ENCODE results near the gene CCN5.

Gene CCN5

DNA sequence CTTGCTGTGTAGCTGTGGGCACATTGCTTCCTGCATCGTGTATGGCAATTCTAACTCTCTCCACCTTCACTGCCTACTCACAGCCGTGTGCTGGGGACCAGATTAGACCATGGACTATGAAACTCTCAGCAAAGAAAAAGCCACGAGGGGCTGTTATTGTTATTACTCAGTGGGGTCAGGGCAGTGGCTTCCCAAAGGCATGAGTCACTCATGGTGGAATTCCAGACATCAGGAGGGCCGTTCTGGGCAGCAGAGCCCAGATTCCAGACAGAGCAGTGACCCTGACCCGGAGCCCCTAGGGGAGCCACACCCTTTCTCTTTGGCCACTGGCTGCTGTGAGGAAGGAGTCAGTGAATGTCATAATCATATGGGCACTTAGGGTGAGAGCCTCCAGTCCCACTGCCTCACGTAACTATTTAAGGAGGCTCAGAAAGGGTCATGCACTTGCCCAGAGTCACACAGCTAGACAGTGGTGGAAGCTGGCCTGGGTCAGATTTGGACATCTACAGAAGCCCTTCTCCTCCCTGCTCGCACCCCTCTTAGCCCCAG is 22.2 kb upstream of the CCN5 start:
- peak; percentile 79 for TF ChIP-seq NFIC (IDR thresholded peaks at IDR 0.05)
- peak; percentile 90 for TF ChIP-seq TCF12 (IDR thresholded peaks at IDR 0.05; ENCODE audit: low read depth)
- TF ChIP-seq, protein P1, sequence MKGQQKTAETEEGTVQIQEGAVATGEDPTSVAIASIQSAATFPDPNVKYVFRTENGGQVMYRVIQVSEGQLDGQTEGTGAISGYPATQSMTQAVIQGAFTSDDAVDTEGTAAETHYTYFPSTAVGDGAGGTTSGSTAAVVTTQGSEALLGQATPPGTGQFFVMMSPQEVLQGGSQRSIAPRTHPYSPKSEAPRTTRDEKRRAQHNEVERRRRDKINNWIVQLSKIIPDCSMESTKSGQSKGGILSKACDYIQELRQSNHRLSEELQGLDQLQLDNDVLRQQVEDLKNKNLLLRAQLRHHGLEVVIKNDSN (IDR thresholded peaks at IDR 0.05), result no peak
- TF ChIP-seq, protein P2, sequence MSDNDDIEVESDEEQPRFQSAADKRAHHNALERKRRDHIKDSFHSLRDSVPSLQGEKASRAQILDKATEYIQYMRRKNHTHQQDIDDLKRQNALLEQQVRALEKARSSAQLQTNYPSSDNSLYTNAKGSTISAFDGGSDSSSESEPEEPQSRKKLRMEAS (IDR thresholded peaks at IDR 0.05), result peak; percentile 80
- TF ChIP-seq EP300 (IDR thresholded peaks at IDR 0.05; ENCODE audit: borderline replicate concordance), result peak; percentile 90
- peak; percentile 20; the same call in 1 of the 2 replicates for TF ChIP-seq CEBPB (IDR thresholded peaks at IDR 0.05)
- no peak for TF ChIP-seq YY1 (IDR thresholded peaks at IDR 0.05; ENCODE audit: low read depth)
- TF ChIP-seq, protein P3, sequence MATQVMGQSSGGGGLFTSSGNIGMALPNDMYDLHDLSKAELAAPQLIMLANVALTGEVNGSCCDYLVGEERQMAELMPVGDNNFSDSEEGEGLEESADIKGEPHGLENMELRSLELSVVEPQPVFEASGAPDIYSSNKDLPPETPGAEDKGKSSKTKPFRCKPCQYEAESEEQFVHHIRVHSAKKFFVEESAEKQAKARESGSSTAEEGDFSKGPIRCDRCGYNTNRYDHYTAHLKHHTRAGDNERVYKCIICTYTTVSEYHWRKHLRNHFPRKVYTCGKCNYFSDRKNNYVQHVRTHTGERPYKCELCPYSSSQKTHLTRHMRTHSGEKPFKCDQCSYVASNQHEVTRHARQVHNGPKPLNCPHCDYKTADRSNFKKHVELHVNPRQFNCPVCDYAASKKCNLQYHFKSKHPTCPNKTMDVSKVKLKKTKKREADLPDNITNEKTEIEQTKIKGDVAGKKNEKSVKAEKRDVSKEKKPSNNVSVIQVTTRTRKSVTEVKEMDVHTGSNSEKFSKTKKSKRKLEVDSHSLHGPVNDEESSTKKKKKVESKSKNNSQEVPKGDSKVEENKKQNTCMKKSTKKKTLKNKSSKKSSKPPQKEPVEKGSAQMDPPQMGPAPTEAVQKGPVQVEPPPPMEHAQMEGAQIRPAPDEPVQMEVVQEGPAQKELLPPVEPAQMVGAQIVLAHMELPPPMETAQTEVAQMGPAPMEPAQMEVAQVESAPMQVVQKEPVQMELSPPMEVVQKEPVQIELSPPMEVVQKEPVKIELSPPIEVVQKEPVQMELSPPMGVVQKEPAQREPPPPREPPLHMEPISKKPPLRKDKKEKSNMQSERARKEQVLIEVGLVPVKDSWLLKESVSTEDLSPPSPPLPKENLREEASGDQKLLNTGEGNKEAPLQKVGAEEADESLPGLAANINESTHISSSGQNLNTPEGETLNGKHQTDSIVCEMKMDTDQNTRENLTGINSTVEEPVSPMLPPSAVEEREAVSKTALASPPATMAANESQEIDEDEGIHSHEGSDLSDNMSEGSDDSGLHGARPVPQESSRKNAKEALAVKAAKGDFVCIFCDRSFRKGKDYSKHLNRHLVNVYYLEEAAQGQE (IDR thresholded peaks at IDR 0.05; ENCODE audit: low read depth), result no peak
- peak; percentile 97 for TF ChIP-seq TEAD4 (IDR thresholded peaks at IDR 0.05)
- no peak for TF ChIP-seq CREB1 (IDR thresholded peaks at IDR 0.05; ENCODE audit: low read depth)
- no peak for TF ChIP-seq TAF1 (IDR thresholded peaks at IDR 0.05; ENCODE audit: low read depth)
- TF ChIP-seq EGR1 (IDR thresholded peaks at IDR 0.05), result no peak
- TF ChIP-seq RAD21 (IDR thresholded peaks at IDR 0.05; ENCODE audit: low read depth), result peak; percentile 12; the same call in 1 of the 2 replicates
- peak; percentile 59; the same call in 1 of the 2 replicates for TF ChIP-seq ZBTB7A (IDR thresholded peaks at IDR 0.05; ENCODE audit: low read depth)
- peak; percentile 72; the same call in 1 of the 2 replicates for TF ChIP-seq FOXM1 (IDR thresholded peaks at IDR 0.05; ENCODE audit: borderline replicate concordance, low read depth)

DNA sequence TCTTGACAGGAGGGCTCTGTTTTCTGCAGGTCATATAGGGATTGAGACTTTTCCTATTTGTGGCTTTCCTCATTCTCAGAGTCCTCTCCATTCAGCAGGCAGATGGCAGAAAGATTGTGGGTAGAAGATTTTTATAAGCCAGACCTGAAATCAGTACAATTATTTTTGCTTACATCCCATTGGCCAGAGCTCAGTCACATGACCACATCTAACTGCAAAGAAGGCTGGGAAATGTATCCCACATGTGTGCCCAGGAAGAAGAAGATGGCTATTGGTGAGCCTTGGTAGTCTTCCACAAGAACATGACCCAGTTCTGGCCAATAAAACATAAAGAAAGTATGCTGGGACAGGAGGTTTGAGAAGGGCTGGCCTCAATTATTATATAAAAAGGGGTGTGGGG is 21.5 kb upstream of the CCN5 start:
- TF ChIP-seq ZBTB7A (IDR thresholded peaks at IDR 0.05; ENCODE audit: low read depth) (no peak), NFIC (IDR thresholded peaks at IDR 0.05) (no peak), CEBPB (IDR thresholded peaks at IDR 0.05) (no peak), CREB1 (IDR thresholded peaks at IDR 0.05; ENCODE audit: low read depth) (no peak)
- TF ChIP-seq, protein P1 (IDR thresholded peaks at IDR 0.05), result peak; percentile 84

DNA sequence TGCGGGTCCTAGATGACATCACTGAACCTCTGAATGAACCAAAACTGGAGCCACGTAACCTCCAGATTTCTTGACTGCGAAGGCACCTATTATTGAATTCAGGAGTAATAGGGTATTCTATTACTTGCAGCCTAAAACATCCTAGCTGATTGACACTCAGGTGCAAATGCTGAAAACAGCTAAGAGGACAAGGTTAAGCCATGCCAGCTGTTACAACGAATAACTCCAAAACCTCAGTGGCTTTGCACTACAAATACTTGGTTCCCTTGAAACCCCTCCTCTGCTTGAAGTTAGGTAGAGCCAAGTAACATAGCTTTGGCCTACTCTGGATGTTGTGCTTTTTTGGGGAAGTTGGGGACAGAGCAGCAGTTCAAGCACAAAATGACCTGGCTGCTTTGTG is 21.0 kb upstream of the CCN5 start:
- TF ChIP-seq EP300 (IDR thresholded peaks at IDR 0.05; ENCODE audit: borderline replicate concordance) (no peak), EGR1 (IDR thresholded peaks at IDR 0.05) (no peak), TEAD4 (IDR thresholded peaks at IDR 0.05) (no peak), RAD21 (IDR thresholded peaks at IDR 0.05; ENCODE audit: low read depth) (no peak), CREB1 (IDR thresholded peaks at IDR 0.05; ENCODE audit: low read depth) (no peak), CEBPB (IDR thresholded peaks at IDR 0.05) (no peak), YY1 (IDR thresholded peaks at IDR 0.05; ENCODE audit: low read depth) (no peak), FOXM1 (IDR thresholded peaks at IDR 0.05; ENCODE audit: borderline replicate concordance, low read depth) (no peak), ZBTB7A (IDR thresholded peaks at IDR 0.05; ENCODE audit: low read depth) (no peak), NFIC (IDR thresholded peaks at IDR 0.05) (no peak)
- TF ChIP-seq, protein P2 (IDR thresholded peaks at IDR 0.05), result no peak
- TF ChIP-seq, protein P1 (IDR thresholded peaks at IDR 0.05), result no peak
- TF ChIP-seq, protein P3 (IDR thresholded peaks at IDR 0.05; ENCODE audit: low read depth), result no peak

DNA sequence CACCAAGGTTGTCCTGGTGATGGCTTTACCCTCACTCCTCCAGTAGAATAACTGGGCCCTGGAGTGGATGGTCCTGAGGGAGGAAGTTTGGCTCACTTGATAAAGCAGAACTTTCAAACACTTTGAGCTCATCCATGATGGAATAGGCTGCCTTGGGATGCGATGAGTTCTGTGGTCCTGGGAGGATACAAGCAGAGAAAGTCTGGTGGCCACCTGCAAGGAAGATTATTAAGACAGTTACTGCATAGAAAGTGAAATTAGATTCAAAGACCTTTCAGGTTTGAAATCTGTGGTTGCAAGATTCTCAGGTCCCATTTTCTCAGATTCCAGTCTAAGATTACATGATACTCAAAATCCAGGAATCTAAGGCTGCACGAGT is 19.9 kb upstream of the CCN5 start:
- no peak for TF ChIP-seq TCF12 (IDR thresholded peaks at IDR 0.05; ENCODE audit: low read depth)
- no peak for TF ChIP-seq TAF1 (IDR thresholded peaks at IDR 0.05; ENCODE audit: low read depth)
- no peak for TF ChIP-seq RAD21 (IDR thresholded peaks at IDR 0.05; ENCODE audit: low read depth)
- TF ChIP-seq, protein P1 (IDR thresholded peaks at IDR 0.05), result no peak
- no peak for TF ChIP-seq TEAD4 (IDR thresholded peaks at IDR 0.05)
- TF ChIP-seq CEBPB (IDR thresholded peaks at IDR 0.05), result no peak

DNA sequence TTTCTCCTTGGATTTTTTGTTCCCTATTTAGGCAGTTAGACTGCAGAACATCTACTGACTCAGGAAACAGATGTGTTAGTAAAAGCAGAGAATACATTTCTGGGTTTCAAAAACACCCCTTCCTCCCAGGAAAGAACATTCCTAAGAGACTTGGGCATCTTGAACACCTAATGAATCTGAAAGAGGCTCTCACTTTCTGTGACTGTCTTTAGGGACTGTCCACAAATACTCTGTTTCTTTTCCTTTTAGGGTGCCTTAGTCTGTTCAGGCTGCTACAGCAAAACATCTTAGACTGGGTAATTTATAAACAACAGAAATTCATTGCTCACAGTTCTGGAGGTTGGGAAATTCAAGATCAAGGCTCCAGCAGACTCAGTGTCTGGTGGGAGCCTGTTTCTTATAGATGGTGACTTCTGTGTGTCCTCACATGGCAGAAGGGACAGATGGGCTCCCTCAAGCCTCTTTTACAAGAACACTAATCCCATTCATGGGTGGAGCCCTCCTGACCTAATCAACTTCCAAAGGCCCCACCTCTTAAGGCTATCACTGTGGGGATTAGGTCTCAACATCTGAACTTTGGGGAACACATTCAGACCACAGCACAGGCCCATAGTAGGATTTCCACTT is 19.4 kb upstream of the CCN5 start:
- no peak for TF ChIP-seq TAF1 (IDR thresholded peaks at IDR 0.05; ENCODE audit: low read depth)
- no peak for TF ChIP-seq CREB1 (IDR thresholded peaks at IDR 0.05; ENCODE audit: low read depth)
- TF ChIP-seq, protein P3 (IDR thresholded peaks at IDR 0.05; ENCODE audit: low read depth), result no peak
- TF ChIP-seq RAD21 (IDR thresholded peaks at IDR 0.05; ENCODE audit: low read depth), result no peak
- TF ChIP-seq, protein P2 (IDR thresholded peaks at IDR 0.05), result no peak
- no peak for TF ChIP-seq CEBPB (IDR thresholded peaks at IDR 0.05)
- TF ChIP-seq ZBTB7A (IDR thresholded peaks at IDR 0.05; ENCODE audit: low read depth), result no peak
- no peak for TF ChIP-seq YY1 (IDR thresholded peaks at IDR 0.05; ENCODE audit: low read depth)
- no peak for TF ChIP-seq NFIC (IDR thresholded peaks at IDR 0.05)
- TF ChIP-seq EP300 (IDR thresholded peaks at IDR 0.05; ENCODE audit: borderline replicate concordance), result no peak
- TF ChIP-seq TCF12 (IDR thresholded peaks at IDR 0.05; ENCODE audit: low read depth), result no peak
- TF ChIP-seq TEAD4 (IDR thresholded peaks at IDR 0.05), result no peak
- TF ChIP-seq, protein P1 (IDR thresholded peaks at IDR 0.05), result no peak
- no peak for TF ChIP-seq EGR1 (IDR thresholded peaks at IDR 0.05)
